HG02943 (cell line): ENCODE measurements around the gene DBF4B.
"Not testable (repeated sequence)": the region's sequence is repeated elsewhere in the genome, so short reads cannot be mapped to it uniquely, and the experiment has no call there.

Experiments
- ATAC-seq: cut with Tn5 transposase; IDR thresholded peaks from one replicate; pipeline ENCODE4 v1.9.1; 2021; ENCODE audit warnings: mild to moderate bottlenecking, low read depth, moderate library complexity; ENCODE audit not compliant: unreplicated experiment

The DBF4B gene

DNA sequence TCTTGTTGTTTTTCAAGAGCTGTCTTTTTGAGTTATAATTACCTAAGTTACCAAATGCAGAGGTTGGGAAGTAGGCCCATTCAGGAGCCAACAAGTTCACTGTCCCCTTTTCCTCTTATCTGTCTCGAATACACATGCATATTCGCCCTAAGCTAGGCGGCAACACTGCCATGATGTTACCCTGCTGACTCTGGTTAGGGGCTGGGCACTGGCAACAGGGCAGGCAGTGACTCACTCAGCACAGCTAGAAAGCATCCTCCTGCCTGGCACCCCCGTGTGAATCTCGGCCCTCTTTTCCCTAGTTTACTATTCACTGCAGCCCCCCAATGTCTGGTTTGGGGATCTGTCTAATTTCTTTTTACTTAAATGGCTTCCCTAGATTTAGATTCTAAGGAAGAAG, 13.8 kb downstream of the DBF4B start:
- ATAC-seq = no peak

DNA sequence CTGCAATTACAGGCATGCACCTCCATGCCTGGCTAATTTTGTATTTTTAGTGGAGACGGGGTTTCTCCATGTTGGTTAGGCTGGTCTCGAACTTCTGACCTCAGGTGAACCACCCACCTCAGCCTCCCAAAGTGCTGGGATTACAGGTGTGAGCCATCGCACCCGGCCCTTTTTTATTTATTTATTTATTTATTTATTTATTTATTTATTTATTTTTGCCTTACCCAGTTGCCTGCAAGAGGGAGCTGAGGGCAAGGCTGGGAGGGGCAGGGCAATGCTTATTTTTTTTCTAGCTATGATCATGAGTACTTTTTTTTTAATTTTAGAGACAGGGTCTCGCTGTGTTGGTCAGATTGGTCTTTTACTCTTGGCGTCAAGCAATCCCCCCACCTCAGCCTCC, 17.7 kb downstream of the DBF4B start:
- not testable (repeated sequence) for ATAC-seq

DNA sequence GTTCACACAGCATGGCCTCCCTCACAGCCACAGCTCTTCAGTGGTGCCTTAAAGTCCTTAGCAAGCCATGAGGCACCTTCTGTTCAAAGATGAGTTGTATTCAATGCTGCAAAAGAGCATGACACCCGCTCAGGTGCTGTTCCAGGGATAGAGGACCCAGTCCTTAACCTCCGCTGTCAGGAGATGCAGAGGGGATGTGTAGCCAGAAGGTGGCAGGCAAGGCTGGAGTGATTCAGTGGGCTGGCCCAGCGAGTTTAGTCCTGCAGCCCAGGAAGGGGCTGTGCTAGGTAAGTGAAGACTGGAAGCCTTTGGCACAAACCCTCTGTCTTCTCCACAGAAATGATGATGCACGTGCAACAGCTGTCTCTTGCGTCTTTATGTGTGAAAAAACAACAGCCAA, 25.3 kb downstream of the DBF4B start:
- no peak for ATAC-seq

DNA sequence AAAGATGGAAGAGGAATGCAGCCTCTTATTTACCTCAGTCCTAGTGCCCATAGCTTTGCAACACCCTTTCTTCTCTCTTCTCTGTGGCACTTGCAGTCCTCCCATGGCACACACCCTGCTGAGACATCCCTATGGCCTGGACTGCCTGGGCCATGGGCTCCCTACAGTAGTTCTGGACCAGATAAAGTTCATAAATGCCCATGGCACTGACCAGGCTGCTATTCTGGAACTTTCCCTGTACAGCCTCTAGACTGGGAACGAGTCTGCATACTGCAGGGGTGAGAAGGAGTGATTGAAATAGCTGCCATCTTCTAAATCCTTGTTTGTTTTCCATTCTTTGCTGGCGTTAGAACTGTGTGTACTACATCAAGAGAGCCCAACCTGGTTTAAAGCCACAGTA, 25.8 kb downstream of the DBF4B start:
- ATAC-seq = no peak

DNA sequence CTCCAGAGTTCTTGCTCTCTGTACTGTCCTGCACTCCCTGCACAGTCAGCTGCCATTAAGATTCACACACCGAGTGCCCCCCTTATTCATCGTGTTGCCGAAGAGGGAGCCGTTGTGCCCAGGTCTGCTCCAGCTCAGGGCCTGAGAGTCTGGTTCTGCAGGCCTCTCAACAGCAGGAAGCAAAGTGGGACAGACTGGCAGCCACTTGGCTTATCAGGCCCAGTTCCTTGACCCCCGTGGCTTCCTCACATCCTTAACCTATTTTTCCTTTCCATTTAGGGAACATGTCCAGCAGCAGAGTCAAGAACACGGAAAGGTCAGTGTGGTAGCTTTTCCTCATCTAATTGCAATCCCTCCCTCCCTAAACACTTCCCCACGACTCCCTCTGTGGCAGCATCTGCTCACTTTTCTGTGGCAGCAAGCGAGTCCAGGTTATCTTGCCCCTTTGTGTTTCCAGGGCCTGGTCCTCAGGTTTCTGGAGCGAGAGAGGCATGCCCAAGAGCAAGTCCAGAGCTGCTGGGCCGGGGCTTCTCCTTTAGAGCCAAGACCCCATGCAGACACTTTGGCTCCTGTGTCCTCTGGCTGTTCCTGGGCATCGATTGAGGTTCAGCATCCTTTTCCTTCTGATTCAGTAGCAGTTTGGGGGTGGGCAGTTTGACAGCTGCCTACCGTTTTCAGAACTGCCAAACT, 28.2 kb downstream of the DBF4B start:
- ATAC-seq = no peak

DNA sequence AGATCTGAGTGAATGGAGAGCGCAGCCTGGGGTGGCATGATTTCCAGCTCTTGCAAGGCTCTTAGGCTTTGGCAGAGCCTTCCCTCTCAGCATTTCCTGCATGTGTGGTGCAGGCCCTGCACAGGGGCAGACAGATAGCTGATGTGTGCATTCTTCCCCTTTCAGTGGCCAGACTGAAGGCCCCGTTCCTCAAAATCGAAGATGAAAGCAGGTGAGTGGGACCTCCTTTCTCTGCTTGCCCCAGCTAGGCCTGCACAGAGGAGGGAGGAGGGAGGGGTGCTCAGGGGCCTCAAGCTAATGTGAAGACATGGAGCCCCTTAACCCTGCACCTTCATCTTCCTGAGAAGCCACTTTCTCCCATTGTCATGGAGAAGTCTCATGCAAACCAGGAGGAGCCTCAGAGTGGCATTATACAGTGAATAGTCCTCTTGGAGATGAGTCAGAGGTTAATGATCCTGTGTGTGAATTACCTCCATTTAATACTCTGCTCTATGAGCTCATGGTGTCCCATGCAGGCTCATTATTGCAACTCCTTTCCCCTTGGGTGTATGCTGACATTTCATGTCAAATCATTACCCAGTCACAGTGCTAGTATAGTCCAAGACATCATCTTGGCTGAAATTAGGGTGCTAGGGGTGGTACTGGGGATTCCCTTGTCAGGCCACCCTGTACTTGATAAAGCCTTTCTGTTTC, 29.9 kb downstream of the DBF4B start:
- ATAC-seq = no peak

DNA sequence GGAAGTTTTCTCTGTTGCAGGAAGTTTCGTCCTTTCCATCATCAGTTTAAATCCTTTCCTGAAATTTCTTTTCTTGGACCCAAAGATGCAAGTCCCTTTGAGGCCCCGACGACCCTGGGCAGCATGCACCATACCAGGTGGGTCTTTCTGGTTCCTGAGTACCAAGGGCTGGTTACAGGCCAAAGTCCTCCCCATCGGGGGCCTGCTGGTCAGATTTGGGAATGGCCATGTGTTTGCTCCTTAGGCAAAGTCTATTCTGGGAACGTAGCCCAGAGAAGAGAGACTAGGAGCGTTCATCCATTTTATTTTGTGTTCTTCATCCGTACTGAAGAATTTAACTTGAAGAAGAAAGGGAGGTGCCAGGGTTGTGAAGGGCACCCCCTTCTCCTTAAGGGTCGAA, 32.9 kb downstream of the DBF4B start:
- no peak for ATAC-seq

DNA sequence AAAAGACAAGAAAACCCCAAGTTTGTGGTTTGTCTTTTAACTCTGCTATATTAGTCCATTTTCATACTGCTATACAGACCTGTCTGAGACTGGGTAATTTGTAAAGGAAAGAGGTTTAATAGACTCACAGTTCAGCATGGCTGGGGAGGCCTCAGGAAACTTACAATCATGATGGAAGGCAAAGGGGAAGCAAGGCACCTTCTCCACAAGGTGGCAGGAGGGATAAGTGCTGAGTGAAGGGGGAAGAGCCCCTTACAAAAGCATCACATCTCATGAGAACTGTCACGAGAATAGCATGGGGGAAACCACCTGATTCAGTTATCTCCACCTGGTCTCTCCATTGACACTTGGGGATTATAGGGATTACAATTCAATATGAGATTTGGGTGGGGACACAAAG, 36.8 kb downstream of the DBF4B start:
- ATAC-seq = no peak

DNA sequence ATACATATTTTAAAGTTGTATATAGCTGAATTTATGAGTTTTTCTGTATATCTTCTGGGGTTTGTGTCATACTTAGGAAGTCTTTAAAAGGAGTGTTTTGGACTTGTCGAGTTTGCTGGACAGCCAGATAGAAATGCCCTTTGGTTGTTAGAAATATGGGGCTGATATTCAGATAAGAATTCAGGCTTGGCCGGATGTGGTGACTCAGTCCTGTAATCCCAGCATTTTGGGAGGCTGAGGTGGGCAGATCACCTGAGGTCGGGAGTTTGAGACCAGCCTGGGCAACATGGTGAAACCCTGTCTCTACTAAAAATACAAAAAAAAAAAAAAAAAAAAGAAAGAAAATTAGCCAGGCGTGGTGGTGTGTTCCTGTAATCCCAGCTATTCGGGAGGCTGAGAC, 37.3 kb downstream of the DBF4B start:
- not testable (repeated sequence) for ATAC-seq

DNA sequence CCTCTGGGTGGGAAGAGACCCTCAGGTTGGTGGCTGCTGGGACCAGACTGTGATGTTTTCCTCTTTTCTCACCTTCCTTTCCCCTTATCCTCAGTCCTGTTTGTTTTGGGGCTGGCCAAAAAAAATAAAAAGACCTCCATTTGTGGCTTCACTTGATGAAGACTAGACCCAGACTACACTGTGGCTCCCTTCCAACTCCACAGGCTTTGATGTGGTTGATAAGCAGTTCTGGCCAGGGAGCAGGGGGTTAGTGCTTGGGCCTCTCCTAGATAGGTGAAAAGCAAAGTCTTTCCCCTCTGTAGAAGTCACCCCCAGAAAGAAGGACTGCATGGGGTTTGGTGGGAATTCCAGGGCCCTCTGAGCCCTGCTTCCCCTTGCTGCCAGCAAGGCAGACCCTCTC, 39.1 kb downstream of the DBF4B start:
- no peak for ATAC-seq

DNA sequence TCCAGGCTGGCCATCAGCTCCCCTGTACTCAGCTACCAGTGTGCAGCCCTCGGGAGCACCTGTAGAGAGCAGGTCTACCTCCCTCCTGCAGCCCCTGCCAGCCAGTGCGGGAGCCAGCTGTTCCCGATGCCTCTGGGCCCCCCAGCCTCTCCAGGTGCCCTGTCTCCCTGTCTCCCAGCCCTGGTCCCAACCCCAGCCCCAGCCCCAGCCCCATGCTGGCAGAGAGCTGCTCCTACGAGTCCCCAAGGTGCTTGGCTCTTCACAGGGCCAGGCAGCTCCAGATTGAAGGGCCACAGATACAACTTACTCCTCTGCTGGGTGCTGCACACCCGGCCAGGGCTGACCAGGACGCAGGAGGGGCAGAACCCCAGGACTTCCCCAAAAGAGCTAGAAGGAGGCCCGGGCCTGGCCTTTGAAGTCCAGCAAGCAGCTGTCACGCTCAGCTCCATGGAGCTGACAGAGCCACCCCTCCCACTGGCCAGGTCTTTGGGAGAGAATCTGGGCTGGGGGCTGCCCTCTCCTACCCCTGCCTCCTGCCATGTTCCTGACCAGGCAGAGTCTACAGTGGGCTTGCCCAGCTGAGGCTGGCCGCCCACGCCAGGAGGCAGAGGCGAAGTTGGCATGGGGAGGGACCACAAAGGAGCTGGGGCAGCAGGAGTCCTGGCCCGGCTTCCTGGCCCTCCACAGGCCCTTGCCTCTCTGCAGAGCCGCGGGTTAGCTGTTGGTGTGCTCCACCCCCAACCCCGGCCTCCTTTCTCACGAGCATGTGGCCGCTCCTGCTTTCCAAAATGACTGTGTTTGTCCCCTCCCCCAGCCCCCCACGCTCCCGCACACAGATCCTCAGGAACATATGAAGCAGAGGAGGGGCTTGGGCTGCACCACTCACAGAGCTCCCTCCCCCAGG, 40.9 kb downstream of the DBF4B start:
- no peak for ATAC-seq

DNA sequence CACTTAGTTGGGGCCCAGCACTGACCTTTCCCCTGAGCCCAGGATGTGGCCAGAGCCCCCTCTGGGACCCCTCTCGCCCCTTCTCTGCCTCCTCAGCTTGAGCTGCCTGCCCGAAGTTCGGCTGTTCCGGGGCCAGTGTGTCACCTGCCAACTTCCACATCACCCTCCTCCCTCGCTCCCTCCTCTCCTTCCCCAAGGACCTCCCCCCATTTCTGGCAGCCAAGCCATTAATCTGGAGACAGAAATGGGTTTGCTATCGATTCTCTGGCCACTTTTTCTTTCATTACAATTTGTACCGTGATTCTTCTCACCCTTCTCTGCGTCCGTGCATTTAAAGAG, 41.5 kb downstream of the DBF4B start:
- ATAC-seq = no peak

DNA sequence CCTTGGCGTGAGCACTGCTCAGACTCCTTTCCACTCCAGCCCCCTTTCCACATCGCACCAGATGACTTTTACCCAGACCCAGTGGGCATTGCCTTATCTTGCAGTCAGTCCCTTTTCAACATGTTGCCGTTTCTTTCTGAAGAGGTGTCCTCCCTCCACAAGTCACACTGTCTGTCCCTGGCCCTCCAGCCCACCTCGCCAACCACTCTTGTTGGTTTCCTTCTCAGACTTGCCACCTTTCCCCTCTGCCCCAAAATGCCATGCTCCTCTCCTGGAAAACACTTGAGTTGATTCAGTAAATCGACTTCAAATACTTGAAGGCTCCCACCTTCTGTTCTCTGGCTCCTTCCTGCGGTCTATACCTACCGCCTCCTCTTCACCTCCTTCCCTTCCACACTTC, 42.9 kb downstream of the DBF4B start:
- no peak for ATAC-seq

DNA sequence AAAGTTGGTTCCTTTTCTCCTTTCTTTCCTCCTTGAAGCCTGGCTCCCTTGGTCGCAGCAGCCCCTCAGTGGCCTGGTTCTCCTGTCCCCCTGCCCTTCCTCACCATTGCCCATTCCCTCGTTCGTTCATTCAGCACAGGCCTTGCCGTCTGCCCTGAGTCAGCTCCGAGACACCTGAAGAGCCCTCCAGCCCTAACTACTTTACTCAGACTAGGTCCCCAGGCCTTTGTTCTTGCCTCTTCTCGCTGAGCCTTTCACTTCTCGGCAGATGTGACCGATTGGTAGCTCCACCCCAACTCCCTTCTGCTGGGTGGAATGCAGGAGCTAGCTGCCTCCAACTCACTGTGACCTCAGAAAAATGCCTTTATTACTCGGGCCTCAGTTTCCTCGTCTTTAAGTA, 43.3 kb downstream of the DBF4B start:
- no peak for ATAC-seq

DNA sequence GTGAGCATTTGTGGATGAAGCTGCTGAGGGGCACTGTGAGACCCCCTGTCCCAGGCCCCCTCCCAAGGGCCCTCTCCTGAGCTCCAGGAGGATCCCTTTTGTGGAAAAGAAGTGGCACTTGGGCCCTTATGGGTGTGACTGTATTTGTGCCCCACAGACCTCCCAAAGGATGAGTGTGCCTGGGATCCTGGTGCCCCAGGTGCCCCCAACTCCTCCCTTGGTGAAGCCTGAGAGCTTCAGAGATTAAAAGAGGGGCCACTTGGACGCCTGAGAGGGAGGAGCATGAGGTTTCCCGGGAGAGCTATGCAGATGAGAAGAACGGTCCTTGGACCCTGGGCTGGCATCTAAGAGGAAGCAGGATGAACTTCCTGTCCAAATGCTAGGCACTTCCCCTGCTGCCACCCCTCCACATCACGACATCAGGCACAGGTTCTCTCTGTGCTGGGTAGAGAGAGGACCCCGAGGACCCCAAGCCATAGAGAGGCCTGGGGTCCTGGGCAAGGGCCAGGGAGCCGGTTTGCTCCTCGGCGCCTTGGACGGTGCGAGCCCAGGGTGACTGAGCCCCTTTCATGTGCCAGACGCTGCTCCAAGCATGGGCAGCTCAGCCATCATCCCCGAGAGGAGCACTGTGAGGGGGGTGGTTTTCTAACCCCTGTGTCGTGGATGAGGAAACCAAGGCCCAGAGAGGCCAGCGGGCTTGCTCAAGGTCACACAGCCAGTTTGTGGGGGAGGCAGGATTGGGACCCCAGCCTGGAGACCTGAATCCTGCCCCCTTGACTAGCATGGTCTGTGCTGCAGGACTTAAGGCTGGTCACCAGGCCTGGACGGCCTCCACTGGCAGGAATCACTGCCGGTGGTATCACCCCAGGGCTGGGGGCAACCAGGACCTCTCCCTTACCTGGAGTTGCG, 44.7 kb downstream of the DBF4B start:
- ATAC-seq = no peak

DNA sequence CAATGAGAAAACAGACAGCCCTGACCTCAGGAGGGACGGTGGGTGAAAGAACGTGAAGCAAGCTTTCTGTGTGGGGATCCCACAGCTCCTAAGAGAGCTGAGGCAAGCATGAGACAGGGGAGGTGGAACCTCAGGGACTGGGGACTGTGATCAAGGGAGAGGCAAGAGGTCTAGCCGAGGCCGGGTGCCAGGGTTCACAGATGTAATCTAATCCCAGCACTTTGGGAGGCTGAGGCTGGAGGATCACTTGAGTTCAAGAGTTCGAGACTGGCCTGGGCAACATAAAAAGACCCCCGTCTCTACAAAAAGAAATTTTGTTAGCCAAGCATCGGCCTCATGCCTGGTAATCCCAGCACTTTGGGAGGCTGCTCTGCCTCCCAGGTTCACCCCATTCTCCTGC, 45.8 kb downstream of the DBF4B start:
- ATAC-seq = no peak

DNA sequence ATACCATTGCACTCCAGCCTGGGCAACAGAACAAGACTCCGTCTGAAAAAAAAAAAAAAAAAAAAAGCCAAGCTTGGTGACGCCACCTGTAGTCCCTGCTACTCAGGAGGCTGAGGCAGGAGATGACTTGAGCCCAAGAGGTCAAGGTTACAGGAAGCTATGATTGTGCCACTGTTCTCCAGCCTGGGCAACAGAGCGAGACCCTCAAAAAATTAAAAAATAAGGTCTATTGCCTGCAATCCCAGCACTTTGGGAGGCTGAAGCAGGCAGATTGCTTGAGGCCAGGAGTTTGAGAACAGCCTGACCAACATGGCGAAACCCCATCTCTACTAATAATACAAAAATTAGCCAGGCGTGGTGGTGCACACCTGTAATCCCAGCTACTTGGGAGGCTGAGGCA, 46.7 kb downstream of the DBF4B start:
- not testable (repeated sequence) for ATAC-seq

DNA sequence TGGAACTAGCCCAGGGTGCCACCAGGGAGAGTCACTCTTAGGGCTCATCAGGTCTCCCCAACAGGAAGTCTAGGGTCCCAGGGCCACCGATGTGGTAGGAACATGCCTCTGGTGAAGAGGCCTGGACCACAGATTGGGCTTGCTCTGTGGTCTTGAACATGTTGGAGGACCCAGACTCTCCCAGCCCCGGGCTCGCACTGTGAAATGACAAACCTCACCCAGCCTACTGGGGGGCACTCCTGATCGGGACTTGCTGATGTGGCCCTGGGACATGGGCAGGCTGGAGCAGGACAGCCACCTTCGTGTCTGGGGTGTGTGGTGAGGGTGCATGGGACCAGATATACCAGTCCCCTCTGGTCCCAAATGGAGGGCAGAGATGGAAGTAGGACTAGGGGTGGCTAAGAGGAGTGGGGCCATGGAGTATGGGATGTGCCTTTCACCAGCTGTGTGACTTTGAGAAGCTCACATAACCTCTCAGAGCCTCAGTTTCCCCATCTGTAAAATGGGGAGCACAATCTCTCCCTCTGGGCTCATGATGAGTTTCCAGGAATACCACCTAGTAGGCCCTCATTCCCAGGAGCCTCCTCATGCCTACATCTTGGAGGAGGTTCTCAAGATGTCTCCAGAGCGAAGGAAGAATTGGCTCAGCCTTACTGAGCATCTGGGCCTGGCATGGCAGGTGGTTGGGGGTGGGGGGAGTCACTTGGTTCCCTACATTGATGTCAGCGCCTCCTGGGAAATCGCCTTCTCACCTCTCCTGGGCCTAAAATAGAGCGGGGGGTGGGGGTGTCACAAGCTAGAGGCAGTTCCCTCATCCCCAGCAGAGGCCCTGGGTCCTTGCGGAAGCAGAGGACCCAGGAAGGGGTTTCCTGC, 48.8 kb downstream of the DBF4B start:
- ATAC-seq = no peak

DNA sequence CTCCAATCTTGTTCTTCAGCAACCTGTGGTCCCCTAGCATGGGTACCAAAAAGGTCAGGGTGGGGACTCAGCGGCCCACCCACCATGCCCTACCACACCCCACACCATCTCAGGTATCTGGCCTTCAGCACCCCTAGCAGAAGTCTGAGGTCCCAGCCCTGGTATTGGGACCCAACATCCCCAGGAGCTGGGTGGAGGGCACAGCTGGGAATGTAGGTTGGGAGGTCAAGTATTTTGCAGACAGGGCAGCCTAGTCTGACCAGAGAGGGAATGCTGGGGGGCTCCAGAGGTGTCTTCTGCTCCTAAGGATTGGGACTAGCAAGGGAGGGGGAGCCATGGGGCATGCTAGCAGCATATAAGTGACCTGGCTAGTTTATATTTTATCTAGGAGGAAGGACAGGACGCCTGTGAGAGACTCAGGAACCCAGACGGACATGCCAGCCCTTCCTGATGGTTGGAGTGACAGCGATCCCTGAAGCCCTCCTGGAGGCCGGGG, 49.5 kb downstream of the DBF4B start:
- ATAC-seq = no peak
